NCI-H2171 treated with DMSO at 0.1 percent for 48 hours (cell line): Measurements from ENCODE around the gene CAMTA1.
A peak's percentile ranks its signal among the peaks of the same experiment; 100 is the strongest.
"Not testable (repeated sequence)": the region's sequence is repeated elsewhere in the genome, so short reads cannot be mapped to it uniquely, and the experiment has no call there.

ENCODE experiments used
- DNase-seq: peaks from one replicate; lab custom pipeline; 2025; lab: John Stamatoyannopoulos, UW

CAMTA1 gene

DNA sequence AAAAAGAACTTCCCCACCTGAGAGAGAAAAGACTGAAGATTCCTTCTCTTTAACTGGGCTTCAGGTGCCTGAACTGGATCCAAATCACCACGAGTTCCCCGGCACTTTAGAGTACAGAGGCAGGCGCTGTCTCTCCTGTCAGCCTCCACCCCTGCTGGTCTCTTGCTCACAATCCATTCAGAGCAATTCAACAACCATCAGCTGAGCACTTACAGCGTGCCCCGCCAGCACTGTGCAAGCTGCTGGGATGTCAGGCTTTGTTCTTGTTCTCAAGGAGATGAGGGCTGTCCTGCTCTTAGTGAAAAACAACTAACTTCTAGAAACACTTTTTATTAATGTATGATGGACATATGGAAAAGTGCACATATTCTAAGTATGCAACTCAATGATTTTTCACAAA is 917.1 kb downstream of the CAMTA1 start:
- DNase-seq: peak; percentile 17

DNA sequence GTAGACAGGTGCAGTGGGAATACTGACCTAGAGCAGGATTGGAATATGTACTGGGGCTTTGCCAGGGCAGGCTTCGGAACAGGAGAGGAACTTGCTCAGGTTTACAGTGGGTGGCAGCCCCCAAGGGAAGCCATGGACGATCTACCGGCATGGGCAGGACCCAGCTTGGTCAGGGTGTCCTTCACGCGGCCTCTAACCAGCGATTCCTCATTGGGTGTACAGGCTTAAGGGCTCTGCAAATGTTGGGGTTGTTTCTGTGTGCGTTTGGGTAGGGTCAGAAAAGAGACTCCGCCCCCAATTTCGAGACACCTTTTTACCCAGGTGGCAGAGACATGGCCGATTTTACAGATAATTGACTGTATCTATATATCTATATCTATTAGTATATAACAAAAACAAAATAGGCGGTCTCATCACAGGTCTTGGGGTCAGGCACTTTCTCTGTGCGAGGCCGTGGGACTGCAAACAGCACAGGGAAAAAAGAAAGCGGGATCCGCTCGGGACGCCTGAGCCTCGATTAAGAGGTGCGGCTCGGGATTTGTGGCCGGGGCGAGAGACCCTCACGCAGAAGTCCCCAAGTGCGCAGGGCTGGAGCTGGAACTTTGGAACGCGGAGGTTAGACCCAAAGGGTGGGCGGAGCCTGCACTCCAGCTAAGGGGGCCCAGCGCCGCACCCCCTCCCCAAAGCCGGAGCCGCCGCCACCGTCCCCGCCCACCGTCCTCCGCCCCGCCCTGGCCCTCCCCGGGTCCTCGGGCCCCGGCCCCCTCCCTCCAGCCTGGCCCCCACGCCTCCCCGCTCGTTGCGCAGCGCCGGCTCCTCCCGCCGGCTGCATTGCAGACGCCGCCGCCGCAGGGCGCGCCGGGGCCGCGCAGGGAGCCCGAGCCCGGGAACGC is 918.3 kb downstream of the CAMTA1 start:
- peak; percentile 16 for DNase-seq

DNA sequence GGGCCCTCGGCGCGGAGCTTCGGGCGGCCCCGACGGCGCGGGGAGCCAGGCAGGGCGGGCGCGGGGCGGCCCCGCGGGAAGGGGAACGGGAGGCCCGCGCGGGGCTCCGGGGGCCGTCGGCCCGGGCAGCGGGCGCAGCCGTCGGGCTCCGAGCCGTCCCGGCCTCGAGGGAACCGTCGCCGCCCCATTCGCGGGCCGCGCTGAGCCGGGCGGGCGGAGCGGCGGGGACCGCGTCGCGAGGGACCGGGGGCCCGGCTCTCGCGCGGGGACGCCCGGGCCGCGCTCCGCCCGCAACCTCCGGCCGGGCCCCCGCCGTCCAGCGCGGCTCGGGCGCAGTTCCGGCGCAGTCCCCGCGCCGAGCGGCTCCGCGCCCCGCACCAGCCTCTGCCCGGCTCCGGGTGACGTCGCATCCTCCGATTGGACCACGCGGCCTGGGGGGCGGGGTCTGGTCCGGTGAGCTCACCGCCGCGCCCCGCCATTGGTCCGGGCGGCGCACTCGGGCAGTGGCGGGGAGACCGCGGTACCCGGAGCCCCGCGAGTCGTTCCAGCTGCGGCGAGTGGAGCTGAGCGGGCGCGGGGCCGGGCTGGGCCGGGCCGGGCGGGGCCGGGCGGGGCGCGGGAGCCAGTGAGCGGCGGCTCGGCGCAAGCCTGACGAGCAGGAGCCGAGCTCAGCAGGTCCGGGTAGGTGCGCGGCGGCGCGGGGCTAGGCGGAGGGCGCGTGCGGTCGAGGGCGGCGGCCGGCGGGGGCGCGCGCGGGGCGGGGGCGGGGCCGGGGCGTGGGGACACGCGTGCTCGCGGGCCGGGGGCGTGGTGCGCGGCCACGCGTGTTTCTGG is 919.2 kb downstream of the CAMTA1 start:
- peak; percentile 90 for DNase-seq

DNA sequence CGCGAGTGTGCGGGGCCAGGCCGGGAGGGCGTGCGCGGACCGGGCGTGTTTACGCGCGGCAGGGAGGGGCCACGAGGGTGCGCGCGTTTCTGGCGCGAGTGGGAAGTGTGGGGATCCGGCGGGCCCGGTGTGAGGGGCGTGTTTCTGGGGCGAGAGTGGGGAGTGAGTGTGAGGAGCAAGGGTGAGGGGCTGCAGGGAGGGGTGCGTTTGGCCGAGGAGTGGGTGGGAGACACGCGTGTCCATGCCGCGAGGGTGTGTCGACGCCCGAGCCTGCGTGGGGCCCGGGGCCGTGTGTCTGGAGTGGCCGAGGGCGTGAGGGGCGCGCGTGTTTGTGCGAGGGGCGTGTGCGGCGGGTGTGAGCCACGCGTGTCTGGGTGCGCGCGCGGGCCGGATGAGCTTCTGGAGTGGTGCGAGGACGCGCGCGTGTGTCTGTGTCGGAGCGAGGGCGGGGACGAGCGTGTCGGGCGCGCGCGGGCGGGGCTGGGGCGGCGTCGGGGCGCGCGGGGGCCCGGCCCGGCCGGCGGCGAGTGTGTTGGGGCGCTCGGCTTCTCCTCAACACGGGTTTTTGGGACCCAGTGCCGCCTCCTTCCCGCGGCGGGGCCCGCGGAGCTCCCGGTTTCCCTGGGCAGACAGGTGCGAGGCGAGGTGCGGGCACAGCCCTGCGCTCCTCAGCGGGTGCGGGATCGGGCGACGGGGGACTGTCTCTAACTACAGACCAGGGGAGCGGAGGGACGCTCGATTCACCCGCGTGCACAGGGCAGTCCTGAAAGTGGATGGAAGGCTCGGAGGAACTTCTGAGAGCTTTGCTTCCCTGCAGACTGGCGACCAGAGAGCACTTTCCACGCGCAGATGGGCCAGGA is 920.0 kb downstream of the CAMTA1 start:
- no peak for DNase-seq

DNA sequence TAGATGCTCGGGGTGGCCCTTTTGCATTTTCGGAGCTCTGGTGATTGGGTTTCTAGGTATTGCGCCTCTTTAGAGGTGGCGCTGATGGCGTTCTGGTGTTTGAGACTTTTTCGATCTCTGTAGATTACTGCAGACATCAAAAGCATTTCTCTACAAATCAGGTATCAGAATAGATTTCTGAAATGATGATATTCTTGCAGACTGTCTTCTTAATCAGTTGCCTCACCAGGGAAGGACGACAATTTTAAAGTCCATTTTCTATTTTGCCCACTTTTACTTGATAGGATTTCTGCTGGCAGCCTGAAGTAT is 920.6 kb downstream of the CAMTA1 start:
- DNase-seq: no peak

DNA sequence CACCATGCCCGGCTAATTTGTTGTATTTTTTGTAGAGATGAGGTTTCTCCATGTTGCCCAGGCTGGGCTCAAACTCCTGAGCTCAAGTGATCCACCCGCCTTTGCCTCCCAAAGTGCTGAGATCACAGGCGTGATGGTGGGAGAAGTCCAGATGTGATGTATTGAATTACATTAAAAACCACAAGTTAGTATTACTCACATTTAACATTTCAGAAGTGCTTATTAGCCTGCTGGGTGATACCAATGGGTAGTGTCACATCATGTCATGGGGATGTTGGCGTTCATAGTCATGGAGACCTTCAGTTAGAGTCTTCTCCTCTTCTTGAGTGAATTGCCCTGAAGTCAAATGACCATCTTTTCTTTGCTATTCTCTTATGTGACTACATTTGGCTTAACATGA is 922.3 kb downstream of the CAMTA1 start:
- DNase-seq: no peak

DNA sequence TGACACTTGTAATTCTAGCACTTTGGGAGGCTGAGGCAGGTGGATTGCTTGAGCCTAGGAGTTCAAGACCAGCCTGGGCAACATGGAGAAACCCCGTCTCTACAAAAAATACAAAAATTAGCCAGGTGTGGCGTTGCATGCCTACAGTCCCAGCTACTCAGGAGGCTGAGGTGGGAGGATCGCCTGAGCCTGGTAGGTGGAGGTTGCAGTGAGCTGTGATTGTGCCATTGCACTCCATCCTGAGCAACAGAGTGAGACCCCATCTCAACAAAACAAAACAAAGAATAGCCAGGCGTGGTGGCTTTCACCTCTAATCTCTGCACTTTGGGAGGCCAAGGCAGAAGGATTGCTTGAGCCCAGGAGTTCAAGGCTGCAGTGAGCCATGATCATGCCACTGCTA is 922.8 kb downstream of the CAMTA1 start:
- not testable (repeated sequence) for DNase-seq

DNA sequence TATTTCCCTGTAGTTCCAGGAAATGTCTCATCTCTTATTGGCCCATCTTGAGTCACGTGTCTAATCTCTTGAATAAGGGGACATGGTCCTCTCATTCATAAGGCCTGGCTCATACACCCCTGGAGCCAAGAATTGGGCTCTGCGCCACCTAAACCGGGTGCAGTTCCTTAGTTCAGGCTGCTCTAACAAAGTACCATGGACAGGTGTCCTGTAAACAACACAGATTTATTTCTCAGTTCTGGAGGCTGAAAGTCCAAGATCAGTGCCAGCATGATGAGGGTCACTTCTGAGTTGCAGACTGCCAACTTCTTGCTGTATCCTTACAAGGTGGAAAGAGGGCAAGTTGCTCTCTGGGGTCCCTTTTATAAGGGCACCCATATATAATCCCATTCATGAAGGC is 925.6 kb downstream of the CAMTA1 start:
- no peak for DNase-seq

DNA sequence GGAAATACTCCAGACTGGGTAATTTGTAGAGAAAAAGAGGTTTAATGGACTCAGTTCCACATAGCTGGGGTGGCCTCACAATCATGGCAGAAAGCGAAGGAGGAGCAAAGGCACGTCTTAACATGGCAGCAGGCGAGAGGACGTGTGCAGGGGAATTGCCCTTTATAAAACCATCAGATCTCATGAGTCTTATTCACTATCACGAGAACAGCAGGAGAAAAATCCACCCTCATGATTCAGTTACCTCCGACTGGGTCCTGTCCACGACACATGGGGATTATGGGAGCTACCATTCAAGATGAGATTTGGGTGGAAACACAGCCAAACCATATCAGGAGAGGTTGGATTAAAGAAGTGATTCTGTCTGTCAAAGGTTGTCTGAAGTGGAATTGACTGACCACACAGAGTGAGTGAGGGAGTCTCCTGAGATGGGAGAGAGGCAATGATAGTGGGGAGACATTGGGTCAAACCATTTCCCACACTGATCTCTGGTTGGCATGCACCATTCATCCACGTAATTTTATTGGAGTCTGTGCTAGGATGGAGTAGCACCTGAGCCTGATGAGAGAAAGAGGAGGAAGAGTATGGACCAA is 927.6 kb downstream of the CAMTA1 start:
- DNase-seq: no peak

DNA sequence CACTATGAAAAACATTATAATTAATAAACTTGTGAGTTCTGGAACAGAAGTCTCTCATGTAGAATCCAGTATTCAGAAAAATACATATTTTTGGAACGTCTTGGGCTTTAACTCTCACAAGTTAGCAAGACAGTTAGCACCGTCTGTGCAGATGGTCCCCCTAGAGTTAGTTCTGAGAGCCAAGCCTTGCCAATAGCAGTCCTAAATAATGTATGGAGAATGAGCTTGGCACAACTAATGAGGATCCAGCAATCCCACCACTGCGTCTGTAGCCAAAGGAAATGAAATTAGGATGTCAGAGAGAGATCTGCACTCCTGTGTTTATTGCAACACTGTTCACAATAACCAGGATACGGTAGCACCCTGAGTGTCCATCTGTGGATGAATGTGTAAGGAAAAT is 931.3 kb downstream of the CAMTA1 start:
- DNase-seq: no peak

DNA sequence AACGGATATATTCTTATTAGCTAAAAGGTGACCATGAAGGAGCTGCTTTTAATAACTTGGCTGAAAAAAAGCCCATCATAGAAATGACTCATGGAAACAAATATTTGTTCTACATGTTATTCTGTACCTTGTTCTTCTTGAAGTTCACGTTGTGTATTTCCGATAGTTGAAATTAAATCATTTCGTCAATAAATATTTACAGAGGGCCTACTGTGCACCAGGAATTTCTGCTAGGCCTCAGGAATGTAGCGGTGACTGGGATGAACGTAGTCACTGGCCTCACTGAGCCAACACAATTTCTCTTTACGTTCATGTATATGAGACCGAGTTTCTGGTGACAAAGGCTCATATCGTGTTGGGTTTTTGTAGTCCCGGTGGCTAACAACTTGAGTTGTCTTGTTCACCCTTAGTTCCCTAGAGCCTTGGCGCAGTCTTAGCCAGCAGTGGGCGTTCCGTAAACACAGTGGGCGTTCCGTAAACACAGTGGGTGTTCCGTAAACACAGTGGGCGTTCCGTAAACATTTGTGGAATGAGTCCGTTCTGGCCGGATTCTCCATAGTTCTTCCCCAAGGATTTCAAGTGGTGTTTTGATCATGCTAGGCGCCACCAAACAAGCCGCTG is 932.6 kb downstream of the CAMTA1 start:
- no peak for DNase-seq

DNA sequence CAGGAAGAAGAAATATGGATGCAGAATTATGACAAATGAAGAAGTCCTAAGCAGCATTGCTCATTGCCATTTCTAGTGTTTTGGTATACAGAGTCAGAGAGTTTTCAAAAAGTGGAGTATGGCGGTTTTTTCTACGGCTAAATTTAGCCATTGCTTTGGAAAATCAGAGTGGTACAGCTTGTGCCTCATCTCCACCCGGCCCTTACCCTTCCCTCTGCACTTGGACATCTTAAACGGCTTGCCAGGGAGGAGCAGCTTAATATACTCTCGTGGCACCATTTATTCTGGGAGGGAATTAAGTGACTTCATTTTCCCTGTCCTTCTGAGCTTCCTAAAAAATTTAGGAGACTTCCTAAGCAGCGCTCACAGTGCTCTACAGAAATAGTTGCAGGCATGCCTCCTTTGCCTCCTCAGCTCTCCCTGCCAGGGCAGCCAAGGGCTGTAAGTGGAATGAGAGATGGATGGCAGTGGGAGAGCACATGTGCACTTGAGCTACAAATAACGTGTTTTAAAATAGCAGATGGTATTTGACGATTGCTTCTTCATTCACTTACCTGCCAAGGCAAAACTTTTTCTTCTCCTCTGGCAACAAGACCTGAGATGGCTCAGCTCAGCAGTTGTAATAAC is 934.3 kb downstream of the CAMTA1 start:
- DNase-seq: no peak

DNA sequence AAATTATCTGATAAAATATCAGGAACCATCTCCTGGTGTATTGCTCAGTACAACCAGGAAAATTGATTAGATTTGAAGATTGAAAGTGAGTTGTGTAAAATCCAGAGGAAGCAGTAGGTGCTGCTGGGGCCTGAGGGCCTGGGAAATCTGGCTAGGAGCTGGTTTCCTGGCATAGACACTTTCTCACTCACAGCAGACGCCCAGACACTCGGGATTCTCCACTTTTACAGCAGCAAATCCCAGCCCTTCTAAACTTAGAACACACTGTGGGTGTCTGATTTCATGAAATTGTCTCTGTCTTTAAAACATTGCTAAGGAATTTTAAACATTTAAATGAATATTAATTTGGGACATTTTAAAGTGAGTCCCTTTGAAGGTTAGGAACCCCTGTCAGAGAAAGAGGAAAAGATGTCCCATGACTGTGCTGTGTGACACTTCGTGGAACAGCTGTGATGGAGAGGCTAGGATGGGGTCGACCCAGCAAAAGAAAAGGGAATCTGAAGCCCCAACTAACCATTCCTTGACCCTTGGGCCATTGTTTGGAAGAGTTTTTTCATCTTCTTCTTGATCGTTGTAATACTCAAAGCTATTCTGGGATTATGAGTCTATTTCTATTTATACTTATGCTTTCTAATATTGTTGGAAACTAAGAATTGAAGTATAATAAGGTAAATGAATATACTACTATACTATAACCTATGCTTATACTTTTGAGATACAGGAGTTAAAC is 936.9 kb downstream of the CAMTA1 start:
- no peak for DNase-seq

DNA sequence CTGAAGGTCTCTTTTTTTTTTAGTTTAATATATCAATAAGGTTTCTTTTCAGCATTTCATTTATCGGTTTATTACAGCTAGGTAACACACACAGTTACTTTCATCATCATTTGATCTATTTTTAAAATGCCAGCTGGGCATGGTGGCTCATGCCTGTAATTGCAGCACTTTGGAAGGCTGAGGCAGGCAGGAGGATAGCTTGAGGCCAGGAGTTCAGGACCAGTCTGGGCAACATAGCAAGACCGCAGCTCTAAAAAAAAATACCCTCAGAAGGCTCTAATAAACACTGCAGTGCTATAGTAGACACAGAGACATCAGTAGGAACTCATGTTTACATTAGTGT is 937.4 kb downstream of the CAMTA1 start:
- DNase-seq: no peak

DNA sequence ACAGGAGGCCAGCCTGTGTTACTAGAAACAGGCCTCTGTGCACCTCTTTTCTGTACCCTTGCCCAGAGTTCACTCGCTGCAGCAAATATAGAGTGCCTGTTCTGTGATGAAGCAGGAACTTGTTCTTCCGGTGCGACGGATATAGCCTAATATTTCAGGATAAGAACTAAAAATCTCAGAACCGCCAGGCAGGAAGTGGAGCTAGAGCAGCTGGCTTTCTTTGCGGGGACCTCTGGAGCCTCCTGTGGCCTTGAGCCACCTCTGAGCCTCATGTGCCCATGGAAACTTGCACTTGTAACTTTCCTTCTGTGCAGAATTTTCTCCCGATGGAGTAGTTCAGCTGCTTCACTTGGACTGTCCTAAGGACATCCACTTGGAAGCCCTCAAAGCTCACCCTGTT is 941.4 kb downstream of the CAMTA1 start:
- no peak for DNase-seq

DNA sequence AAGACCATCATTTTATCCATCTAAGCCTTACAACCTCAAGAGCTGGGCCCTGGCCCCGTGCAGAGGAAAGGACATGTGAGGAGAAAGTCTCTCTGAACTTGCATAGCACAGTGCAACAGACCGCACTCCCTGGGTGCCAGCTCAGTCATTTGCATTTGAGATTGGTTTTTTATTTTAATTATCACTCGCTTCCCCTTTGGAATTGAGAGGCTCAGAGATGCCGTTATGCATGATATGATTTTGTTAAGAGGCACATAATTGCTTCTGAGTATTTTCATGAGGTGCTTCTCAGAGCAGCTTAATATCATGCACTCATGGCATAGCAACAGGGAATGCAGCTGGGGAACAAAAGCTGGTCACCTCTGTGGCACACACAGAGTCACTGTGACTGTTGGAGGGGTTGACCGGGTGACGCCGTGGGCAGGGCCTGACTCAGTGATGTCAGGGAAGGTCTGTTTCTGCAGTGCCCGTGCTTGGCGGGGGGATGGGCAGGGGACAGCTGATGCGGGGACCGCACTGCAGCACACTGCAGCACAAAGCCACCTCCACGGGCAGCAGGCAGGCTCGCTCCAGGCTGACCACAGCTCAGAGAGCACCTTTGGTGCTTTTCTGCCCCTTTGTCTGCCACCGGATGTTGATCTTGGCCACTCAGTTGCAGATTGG is 942.7 kb downstream of the CAMTA1 start:
- DNase-seq: no peak

DNA sequence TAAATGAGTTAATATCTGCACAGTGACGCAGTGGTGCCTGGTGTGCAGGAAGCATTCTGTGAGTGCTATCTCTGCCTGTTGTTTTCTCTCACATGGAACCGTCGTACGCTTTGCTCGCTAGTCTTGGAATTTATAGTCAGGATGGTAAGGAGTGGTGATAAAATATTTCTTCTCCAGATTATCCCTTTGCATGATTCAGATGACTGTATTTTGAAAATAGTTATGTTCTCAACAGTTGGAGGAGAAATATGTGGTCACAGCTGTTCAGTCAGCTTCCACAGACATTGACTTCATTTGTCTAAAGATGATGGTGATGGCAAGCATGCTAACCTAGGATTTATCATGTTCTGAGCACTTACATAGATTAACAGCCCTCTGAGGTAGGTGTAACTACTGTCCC is 944.5 kb downstream of the CAMTA1 start:
- no peak for DNase-seq

DNA sequence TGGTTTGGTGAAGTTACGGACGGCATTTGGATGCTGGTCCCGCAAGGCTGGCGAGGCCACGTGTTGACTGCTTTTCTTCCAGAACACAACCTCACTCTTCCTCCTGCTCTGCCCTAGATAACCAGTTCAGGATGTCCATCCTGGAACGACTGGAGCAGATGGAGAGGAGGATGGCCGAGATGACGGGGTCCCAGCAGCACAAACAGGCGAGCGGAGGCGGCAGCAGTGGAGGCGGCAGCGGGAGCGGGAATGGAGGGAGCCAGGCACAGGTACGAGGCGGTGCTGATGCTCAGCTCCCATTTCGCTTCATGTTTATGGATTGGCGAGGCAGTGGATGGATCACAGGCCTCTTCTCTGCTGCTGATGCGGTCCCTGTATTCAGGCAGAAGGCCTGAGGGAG is 947.1 kb downstream of the CAMTA1 start:
- no peak for DNase-seq

DNA sequence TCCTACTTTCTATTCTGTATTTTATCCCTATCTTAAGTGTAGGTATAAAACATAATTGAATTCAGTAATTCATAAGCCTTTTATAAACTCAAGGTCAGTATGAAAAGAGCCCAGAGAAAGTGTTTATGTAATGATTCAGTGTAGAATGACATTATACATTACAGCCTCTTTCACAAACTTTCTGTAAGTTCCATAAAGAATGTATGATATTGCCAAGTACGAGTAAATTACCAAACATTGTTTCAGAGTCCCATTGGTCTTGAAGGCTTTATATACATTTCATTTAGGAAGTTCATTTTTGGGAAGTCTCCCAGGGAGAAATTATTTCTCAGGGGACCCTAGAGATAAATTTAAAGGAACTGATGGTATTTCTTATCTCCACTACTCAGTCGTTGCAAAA is 948.0 kb downstream of the CAMTA1 start:
- no peak for DNase-seq

DNA sequence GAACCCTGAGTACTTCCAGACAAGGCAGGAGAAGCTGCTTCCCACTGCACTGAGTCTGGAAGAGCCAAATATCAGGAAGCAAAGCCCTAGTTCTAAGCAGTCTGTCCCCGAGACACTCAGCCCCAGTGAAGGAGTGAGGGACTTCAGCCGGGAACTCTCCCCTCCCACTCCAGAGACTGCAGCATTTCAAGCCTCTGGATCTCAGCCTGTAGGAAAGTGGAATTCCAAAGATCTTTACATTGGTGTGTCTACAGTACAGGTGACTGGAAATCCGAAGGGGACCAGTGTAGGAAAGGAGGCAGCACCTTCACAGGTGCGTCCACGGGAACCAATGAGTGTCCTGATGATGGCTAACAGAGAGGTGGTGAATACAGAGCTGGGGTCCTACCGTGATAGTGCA is 952.8 kb downstream of the CAMTA1 start:
- DNase-seq: no peak
